Gastroesophageal sphincter (tissue), 3 donors: Measurements from ENCODE around the gene DBF4B.

Experiments used
- POLR2A ChIP-seq, 2 donors: fragments of 450-650 bp; IDR thresholded peaks; one replicate each; pipeline ENCODE4 v1.6.1; 2017; ENCODE audit warnings: antibody characterized with exemption in 2 of 2, mild to moderate bottlenecking in 2 of 2, moderate library complexity in 1 of 2
- TF ChIP-seq, protein P1 (sequence below), 4 experiments: fragments of 200-600 bp in 2 of 4; fragments of 450-650 bp in 2 of 4; sonication (generic) in 1 of 4; IDR thresholded peaks; one replicate each; pipeline ENCODE4 v1.5.1; 2017 to 2019; ENCODE audit warnings: antibody characterized with exemption in 4 of 4, mild to moderate bottlenecking in 2 of 4, moderate library complexity in 2 of 4

DNA sequence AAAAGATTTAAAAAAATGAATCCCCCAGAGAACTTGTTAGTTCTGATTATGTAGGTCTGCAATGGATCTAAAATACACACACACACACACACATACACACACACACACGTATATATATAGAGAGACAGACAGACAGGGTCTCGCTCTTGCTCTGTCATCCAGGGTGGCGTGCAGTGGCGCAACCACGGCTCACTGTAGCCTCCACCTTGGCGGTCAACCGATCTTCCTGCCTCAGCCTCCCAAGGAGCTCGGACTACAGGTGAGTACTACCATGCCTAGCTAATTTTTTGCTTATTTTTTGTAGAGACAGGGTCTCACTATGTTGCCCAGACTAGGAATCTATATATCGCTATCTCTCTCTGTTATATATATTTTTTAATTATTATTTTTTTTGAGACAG is 88.3 kb downstream of the DBF4B start:
- no peak for TF ChIP-seq POLR2A (IDR thresholded peaks at IDR 0.05)
- TF ChIP-seq, protein P1, sequence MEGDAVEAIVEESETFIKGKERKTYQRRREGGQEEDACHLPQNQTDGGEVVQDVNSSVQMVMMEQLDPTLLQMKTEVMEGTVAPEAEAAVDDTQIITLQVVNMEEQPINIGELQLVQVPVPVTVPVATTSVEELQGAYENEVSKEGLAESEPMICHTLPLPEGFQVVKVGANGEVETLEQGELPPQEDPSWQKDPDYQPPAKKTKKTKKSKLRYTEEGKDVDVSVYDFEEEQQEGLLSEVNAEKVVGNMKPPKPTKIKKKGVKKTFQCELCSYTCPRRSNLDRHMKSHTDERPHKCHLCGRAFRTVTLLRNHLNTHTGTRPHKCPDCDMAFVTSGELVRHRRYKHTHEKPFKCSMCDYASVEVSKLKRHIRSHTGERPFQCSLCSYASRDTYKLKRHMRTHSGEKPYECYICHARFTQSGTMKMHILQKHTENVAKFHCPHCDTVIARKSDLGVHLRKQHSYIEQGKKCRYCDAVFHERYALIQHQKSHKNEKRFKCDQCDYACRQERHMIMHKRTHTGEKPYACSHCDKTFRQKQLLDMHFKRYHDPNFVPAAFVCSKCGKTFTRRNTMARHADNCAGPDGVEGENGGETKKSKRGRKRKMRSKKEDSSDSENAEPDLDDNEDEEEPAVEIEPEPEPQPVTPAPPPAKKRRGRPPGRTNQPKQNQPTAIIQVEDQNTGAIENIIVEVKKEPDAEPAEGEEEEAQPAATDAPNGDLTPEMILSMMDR (IDR thresholded peaks at IDR 0.05): no peak
